ENCODE data around the gene WRAP73. TPM values are rescaled to one million over a fixed set of nuclear protein-coding genes. Genes with fewer than 3 reads are reported as not detected.

WRAP73 gene
- total RNA-seq, 6 donors from 2014 or later, result 14.0 to 33.5 (median 19.9) TPM

GRCh38 chr1:3627515-3628253 lies 22.2 kb downstream of the WRAP73 start:
- ATAC-seq (ENCODE audit: low FRiP score in 2 of 2) (no peak), DNase-seq (no peak)
- TF ChIP-seq CTCF (IDR thresholded peaks at IDR 0.05), result no peak
- no peak for TF ChIP-seq POLR2A (IDR thresholded peaks at IDR 0.05)
- TF ChIP-seq POLR2AphosphoS5 (IDR thresholded peaks at IDR 0.05), result no peak
- TF ChIP-seq EP300 (IDR thresholded peaks at IDR 0.05), result no peak
- no peaks in the 10 kb centered on the region for H3K9me3 ChIP-seq
- WGBS, 2 donors, result 93 to 96% methylated on average over 21 to 26 of the region's 26 CpGs
- no peak overlapping the region for H3K27ac ChIP-seq
- H3K4me1 ChIP-seq, result peaks cover 19 to 30% (median 25%) of the 10 kb centered on the region in 4 donors
- H3K4me3 ChIP-seq, result no peak overlapping the region
- no peaks in the 10 kb centered on the region for H3K27me3 ChIP-seq
- H3K36me3 ChIP-seq, result peaks cover 13 to 55% (median 44%) of the 10 kb centered on the region in 4 donors

- Histone ChIP-seq H3K27me3 (no peaks in the 10 kb centered on the region), H3K36me3 (peaks cover 7 to 39% (median 34%) of the 10 kb centered on the region in 4 donors), H3K9me3 (no peaks in the 10 kb centered on the region), H3K4me3 (peak overlapping the region in 3 of 4 donors; percentile 89 to 100 (median 95)), H3K27ac (peak overlapping the region in 3 of 4 donors; percentile 86 to 93 (median 88)), H3K4me1 (peaks cover 20 to 33% (median 25%) of the 10 kb centered on the region in 4 donors)
- WGBS, 2 donors, result 78 to 85% methylated on average over 4 of the region's 4 CpGs
- TF ChIP-seq POLR2AphosphoS5 (IDR thresholded peaks at IDR 0.05) (no peak), POLR2A (IDR thresholded peaks at IDR 0.05) (no peak), CTCF (IDR thresholded peaks at IDR 0.05) (no peak), EP300 (IDR thresholded peaks at IDR 0.05) (no peak)
- DNase-seq (no peak), ATAC-seq (ENCODE audit: low FRiP score in 2 of 2) (no peak)
These were observed 23.9 kb downstream of the WRAP73 start for GRCh38 chr1:3626025-3626424.

- H3K27ac ChIP-seq, result peak overlapping the region; percentile 81 to 93 (median 87)
- WGBS, 2 donors, result 9 to 41% methylated on average over 3 to 22 of the region's 71 CpGs
- peak in 1 of 2 donors; percentile 88 for DNase-seq
These were observed 24.6 kb downstream of the WRAP73 start for GRCh38 chr1:3625151-3625907.

More at GRCh38 chr1:3625151-3625907, 24.6 kb downstream of the WRAP73 start:
- Histone ChIP-seq H3K36me3 (peaks cover 7 to 32% (median 30%) of the 10 kb centered on the region in 4 donors), H3K4me3 (peak overlapping the region; percentile 66 to 100 (median 92)), H3K4me1 (peaks cover 24 to 33% (median 28%) of the 10 kb centered on the region in 4 donors), H3K27me3 (no peaks in the 10 kb centered on the region), H3K9me3 (no peaks in the 10 kb centered on the region)
- TF ChIP-seq EP300 (IDR thresholded peaks at IDR 0.05) (no peak), POLR2AphosphoS5 (IDR thresholded peaks at IDR 0.05) (peak in 1 of 2 donors; percentile 28), CTCF (IDR thresholded peaks at IDR 0.05) (no peak), POLR2A (IDR thresholded peaks at IDR 0.05) (no peak)
- peak in 1 of 2 donors; percentile 34 for ATAC-seq (ENCODE audit: low FRiP score in 2 of 2)
